Measurements from ENCODE around the gene ATP4B.

DNA sequence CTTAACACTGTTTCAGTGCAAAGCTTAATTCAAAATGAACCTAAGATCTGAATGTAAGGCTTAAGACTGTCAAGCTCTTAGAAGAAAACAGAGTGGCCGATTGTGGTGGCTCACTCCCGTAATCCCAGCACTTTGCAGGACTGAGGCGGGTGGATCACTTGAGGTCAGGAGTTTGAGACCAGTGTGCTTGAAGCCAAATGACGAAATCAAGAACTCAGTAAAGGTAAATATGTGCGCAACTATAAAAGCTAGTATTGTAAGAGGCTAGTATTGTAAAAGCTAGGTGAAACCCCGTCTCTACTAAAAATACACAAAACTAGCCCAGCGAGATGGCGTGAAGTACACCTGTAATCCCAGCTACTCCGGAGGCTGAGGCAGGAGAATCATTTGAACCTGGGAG, 12.7 kb downstream of the ATP4B start:
- TF ChIP-seq, protein P1, sequence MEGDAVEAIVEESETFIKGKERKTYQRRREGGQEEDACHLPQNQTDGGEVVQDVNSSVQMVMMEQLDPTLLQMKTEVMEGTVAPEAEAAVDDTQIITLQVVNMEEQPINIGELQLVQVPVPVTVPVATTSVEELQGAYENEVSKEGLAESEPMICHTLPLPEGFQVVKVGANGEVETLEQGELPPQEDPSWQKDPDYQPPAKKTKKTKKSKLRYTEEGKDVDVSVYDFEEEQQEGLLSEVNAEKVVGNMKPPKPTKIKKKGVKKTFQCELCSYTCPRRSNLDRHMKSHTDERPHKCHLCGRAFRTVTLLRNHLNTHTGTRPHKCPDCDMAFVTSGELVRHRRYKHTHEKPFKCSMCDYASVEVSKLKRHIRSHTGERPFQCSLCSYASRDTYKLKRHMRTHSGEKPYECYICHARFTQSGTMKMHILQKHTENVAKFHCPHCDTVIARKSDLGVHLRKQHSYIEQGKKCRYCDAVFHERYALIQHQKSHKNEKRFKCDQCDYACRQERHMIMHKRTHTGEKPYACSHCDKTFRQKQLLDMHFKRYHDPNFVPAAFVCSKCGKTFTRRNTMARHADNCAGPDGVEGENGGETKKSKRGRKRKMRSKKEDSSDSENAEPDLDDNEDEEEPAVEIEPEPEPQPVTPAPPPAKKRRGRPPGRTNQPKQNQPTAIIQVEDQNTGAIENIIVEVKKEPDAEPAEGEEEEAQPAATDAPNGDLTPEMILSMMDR (IDR thresholded peaks at IDR 0.05), result no peak
- TF ChIP-seq, protein P2, sequence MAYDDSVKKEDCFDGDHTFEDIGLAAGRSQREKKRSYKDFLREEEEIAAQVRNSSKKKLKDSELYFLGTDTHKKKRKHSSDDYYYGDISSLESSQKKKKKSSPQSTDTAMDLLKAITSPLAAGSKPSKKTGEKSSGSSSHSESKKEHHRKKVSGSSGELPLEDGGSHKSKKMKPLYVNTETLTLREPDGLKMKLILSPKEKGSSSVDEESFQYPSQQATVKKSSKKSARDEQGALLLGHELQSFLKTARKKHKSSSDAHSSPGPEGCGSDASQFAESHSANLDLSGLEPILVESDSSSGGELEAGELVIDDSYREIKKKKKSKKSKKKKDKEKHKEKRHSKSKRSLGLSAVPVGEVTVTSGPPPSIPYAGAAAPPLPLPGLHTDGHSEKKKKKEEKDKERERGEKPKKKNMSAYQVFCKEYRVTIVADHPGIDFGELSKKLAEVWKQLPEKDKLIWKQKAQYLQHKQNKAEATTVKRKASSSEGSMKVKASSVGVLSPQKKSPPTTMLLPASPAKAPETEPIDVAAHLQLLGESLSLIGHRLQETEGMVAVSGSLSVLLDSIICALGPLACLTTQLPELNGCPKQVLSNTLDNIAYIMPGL (CRISPR knock-in tag; IDR thresholded peaks at IDR 0.05), result no peak
- TF ChIP-seq, protein P3, sequence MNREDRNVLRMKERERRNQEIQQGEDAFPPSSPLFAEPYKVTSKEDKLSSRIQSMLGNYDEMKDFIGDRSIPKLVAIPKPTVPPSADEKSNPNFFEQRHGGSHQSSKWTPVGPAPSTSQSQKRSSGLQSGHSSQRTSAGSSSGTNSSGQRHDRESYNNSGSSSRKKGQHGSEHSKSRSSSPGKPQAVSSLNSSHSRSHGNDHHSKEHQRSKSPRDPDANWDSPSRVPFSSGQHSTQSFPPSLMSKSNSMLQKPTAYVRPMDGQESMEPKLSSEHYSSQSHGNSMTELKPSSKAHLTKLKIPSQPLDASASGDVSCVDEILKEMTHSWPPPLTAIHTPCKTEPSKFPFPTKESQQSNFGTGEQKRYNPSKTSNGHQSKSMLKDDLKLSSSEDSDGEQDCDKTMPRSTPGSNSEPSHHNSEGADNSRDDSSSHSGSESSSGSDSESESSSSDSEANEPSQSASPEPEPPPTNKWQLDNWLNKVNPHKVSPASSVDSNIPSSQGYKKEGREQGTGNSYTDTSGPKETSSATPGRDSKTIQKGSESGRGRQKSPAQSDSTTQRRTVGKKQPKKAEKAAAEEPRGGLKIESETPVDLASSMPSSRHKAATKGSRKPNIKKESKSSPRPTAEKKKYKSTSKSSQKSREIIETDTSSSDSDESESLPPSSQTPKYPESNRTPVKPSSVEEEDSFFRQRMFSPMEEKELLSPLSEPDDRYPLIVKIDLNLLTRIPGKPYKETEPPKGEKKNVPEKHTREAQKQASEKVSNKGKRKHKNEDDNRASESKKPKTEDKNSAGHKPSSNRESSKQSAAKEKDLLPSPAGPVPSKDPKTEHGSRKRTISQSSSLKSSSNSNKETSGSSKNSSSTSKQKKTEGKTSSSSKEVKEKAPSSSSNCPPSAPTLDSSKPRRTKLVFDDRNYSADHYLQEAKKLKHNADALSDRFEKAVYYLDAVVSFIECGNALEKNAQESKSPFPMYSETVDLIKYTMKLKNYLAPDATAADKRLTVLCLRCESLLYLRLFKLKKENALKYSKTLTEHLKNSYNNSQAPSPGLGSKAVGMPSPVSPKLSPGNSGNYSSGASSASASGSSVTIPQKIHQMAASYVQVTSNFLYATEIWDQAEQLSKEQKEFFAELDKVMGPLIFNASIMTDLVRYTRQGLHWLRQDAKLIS (CRISPR knock-in tag; IDR thresholded peaks at IDR 0.05; ENCODE audit: borderline replicate concordance), result no peak
- TF ChIP-seq, protein P4, sequence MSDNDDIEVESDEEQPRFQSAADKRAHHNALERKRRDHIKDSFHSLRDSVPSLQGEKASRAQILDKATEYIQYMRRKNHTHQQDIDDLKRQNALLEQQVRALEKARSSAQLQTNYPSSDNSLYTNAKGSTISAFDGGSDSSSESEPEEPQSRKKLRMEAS (CRISPR knock-in tag; IDR thresholded peaks at IDR 0.05), result no peak
- TF ChIP-seq, protein P5, sequence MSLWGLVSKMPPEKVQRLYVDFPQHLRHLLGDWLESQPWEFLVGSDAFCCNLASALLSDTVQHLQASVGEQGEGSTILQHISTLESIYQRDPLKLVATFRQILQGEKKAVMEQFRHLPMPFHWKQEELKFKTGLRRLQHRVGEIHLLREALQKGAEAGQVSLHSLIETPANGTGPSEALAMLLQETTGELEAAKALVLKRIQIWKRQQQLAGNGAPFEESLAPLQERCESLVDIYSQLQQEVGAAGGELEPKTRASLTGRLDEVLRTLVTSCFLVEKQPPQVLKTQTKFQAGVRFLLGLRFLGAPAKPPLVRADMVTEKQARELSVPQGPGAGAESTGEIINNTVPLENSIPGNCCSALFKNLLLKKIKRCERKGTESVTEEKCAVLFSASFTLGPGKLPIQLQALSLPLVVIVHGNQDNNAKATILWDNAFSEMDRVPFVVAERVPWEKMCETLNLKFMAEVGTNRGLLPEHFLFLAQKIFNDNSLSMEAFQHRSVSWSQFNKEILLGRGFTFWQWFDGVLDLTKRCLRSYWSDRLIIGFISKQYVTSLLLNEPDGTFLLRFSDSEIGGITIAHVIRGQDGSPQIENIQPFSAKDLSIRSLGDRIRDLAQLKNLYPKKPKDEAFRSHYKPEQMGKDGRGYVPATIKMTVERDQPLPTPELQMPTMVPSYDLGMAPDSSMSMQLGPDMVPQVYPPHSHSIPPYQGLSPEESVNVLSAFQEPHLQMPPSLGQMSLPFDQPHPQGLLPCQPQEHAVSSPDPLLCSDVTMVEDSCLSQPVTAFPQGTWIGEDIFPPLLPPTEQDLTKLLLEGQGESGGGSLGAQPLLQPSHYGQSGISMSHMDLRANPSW (CRISPR knock-in tag; conservative IDR thresholded peaks at IDR 0.05; ENCODE audit: low read depth), result no peak
- TF ChIP-seq, protein P6, sequence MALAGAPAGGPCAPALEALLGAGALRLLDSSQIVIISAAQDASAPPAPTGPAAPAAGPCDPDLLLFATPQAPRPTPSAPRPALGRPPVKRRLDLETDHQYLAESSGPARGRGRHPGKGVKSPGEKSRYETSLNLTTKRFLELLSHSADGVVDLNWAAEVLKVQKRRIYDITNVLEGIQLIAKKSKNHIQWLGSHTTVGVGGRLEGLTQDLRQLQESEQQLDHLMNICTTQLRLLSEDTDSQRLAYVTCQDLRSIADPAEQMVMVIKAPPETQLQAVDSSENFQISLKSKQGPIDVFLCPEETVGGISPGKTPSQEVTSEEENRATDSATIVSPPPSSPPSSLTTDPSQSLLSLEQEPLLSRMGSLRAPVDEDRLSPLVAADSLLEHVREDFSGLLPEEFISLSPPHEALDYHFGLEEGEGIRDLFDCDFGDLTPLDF (CRISPR knock-in tag; IDR thresholded peaks at IDR 0.05), result no peak
- no peak for TF ChIP-seq ZNF671 (CRISPR knock-in tag; IDR thresholded peaks at IDR 0.05)
- TF ChIP-seq JUN (CRISPR knock-in tag; IDR thresholded peaks at IDR 0.05), result no peak
- TF ChIP-seq, protein P7, sequence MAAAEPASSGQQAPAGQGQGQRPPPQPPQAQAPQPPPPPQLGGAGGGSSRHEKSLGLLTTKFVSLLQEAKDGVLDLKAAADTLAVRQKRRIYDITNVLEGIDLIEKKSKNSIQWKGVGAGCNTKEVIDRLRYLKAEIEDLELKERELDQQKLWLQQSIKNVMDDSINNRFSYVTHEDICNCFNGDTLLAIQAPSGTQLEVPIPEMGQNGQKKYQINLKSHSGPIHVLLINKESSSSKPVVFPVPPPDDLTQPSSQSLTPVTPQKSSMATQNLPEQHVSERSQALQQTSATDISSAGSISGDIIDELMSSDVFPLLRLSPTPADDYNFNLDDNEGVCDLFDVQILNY (CRISPR knock-in tag; IDR thresholded peaks at IDR 0.05), result no peak

Measured in WTC11 (cell line).